H1 (cell line): ENCODE measurements around the gene ADGRE2. TPM values are rescaled to one million over a fixed set of nuclear protein-coding genes. Genes with fewer than 3 reads are reported as not detected.

Source experiments
- CTCF ChIA-PET: fragments of 300-600 bp; sonication (Branson Sonifier 250); formaldehyde crosslinking; loops from one replicate; lab custom pipeline; 2021; ENCODE audit not compliant: partially characterized antibody; lab: Charles Lee
- POLR2A ChIA-PET: fragments of 300-600 bp; sonication (Branson Sonifier 250); formaldehyde crosslinking; loops from one replicate; lab custom pipeline; 2021; ENCODE audit warnings: inconsistent platforms; ENCODE audit not compliant: partially characterized antibody; lab: Charles Lee
- DNase-seq, 2 experiments: peaks; one replicate each; pipeline versions ENCODE4 v3.0.0 to v3.0.0-alpha.2; 2010 to 2022; ENCODE audit warnings: low spot score in 2 of 2, low read depth in 1 of 2, mixed read lengths in 1 of 2
- FAIRE-seq: peaks from 2 replicates; lab custom pipeline; 2011; peaks lifted over from hg19 to GRCh38; lab: Jason Lieb, UNC
- H2AFZ ChIP-seq: 2 replicates; pipeline ENCODE4 v1.8.1; 2012; ENCODE audit warnings: low read length, inconsistent platforms
- H2AK5ac ChIP-seq: 2 replicates; pipeline ENCODE4 v1.6.1; 2013; ENCODE audit warnings: low read depth, low read length
- H2BK120ac ChIP-seq: replicated peaks from 2 replicates; pipeline ENCODE3; 2013; ENCODE audit warnings: low read depth, low read length, inconsistent platforms
- H2BK12ac ChIP-seq: 2 replicates; pipeline ENCODE4 v1.6.1; 2013; ENCODE audit warnings: low read depth, low read length
- H2BK15ac ChIP-seq: 2 replicates; pipeline ENCODE4 v1.6.1; 2013; ENCODE audit warnings: low read length
- H2BK20ac ChIP-seq: 2 replicates; pipeline ENCODE4 v1.6.1; 2013; ENCODE audit warnings: low read length
- H2BK5ac ChIP-seq: 2 replicates; pipeline ENCODE4 v1.6.1; 2013; ENCODE audit warnings: low read depth, low read length
- H3K14ac ChIP-seq: 2 replicates; pipeline ENCODE4 v1.6.1; 2013; ENCODE audit warnings: inconsistent platforms; ENCODE audit not compliant: insufficient read length
- H3K18ac ChIP-seq: 2 replicates; pipeline ENCODE4 v1.6.1; 2013; ENCODE audit warnings: low read length; ENCODE audit errors: extremely low read depth
- H3K23ac ChIP-seq: 2 replicates; pipeline ENCODE4 v1.6.1; 2013; ENCODE audit warnings: inconsistent platforms; ENCODE audit not compliant: insufficient read length
- H3K23me2 ChIP-seq: 2 replicates; pipeline ENCODE4 v1.6.1; 2013; ENCODE audit warnings: low read depth, low read length
- H3K27ac ChIP-seq: 2 replicates; pipeline ENCODE4 v1.6.1; 2011; ENCODE audit warnings: low read depth, low read length, inconsistent platforms
- H3K27me3 ChIP-seq, 4 experiments: replicated peaks in 1 of 4; 1 replicate in 1 of 4; 2 replicates in 3 of 4; pipeline versions ENCODE4 v1.6.1 to v1.8.1; 2011 to 2013; ENCODE audit warnings: low read length in 3 of 4, mild to moderate bottlenecking in 3 of 4, inconsistent platforms in 2 of 4, mixed read lengths in 2 of 4, moderate library complexity in 1 of 4; ENCODE audit not compliant: control insufficient read depth in 3 of 4, insufficient read depth in 3 of 4; ENCODE audit errors: extremely low read depth in 1 of 4
- H3K36me3 ChIP-seq, 4 experiments: 2 replicates each; pipeline versions ENCODE4 v1.6.1 to v1.8.1; 2011 to 2013; ENCODE audit warnings: mild to moderate bottlenecking in 4 of 4, low read length in 3 of 4, moderate library complexity in 2 of 4, control low read depth in 1 of 4, inconsistent platforms in 1 of 4; ENCODE audit not compliant: insufficient read depth in 4 of 4, control insufficient read depth in 2 of 4
- H3K4ac ChIP-seq: replicated peaks from 2 replicates; pipeline ENCODE3; 2013; ENCODE audit warnings: low read length, low read depth, mixed read lengths, inconsistent platforms; ENCODE audit not compliant: insufficient read length
- H3K4me1 ChIP-seq, 4 experiments: replicated peaks in 1 of 4; 1 replicate in 1 of 4; 2 replicates in 3 of 4; pipeline versions ENCODE4 v1.6.1 to v1.8.1; 2011 to 2013; ENCODE audit warnings: low read length in 3 of 4, inconsistent platforms in 2 of 4, mixed read lengths in 1 of 4; ENCODE audit not compliant: insufficient read depth in 4 of 4, control insufficient read depth in 3 of 4
- H3K4me2 ChIP-seq, 2 experiments: 2 replicates each; pipeline versions ENCODE4 v1.6.1 to v1.8.1; 2011 to 2013; ENCODE audit warnings: low read depth in 2 of 2, low read length in 2 of 2, control low read depth in 1 of 2, inconsistent platforms in 1 of 2, mild to moderate bottlenecking in 1 of 2; ENCODE audit not compliant: insufficient read depth in 1 of 2
- H3K4me3 ChIP-seq, 4 experiments: fragments of 200-600, 300-600 bp in 1 of 4; sonication (generic), shearing (Covaris generic), sonication (Bioruptor Twin) in 1 of 4; 2 replicates each; pipeline versions ENCODE4 v1.5.1 to v1.8.1; 2011 to 2016; ENCODE audit warnings: low read length in 4 of 4, low read depth in 3 of 4, control low read depth in 2 of 4, inconsistent platforms in 2 of 4, mild to moderate bottlenecking in 2 of 4, mixed read lengths in 1 of 4, moderate library complexity in 1 of 4; ENCODE audit not compliant: insufficient read depth in 2 of 4; ENCODE audit errors: extremely low read depth in 1 of 4
- H3K56ac ChIP-seq: replicated peaks from 2 replicates; pipeline ENCODE3; 2013; ENCODE audit warnings: low read depth, mild to moderate bottlenecking, mixed read lengths, low read length, inconsistent platforms; ENCODE audit not compliant: insufficient read length
- H3K79me1 ChIP-seq: 2 replicates; pipeline ENCODE4 v1.6.1; 2013; ENCODE audit warnings: low read depth, low read length, control low read depth
- H3K79me2 ChIP-seq, 2 experiments: 2 replicates each; pipeline versions ENCODE4 v1.6.1 to v1.8.1; 2012 to 2013; ENCODE audit warnings: low read length in 2 of 2, mild to moderate bottlenecking in 2 of 2, inconsistent platforms in 1 of 2; ENCODE audit not compliant: insufficient read depth in 2 of 2, control insufficient read depth in 1 of 2
- H3K9ac ChIP-seq, 4 experiments: replicated peaks in 1 of 4; 1 replicate in 1 of 4; 2 replicates in 3 of 4; pipeline versions ENCODE4 v1.6.1 to v1.8.1; 2011 to 2013; ENCODE audit warnings: low read depth in 3 of 4, low read length in 3 of 4, control low read depth in 2 of 4, mild to moderate bottlenecking in 2 of 4, moderate library complexity in 2 of 4, inconsistent platforms in 1 of 4; ENCODE audit errors: extremely low read depth in 1 of 4
- H3K9me3 ChIP-seq, 2 experiments: 2 replicates each; pipeline versions ENCODE4 v1.6.1 to v1.8.1; 2012 to 2013; ENCODE audit warnings: mild to moderate bottlenecking in 2 of 2, moderate library complexity in 2 of 2, control low read depth in 1 of 2, inconsistent platforms in 1 of 2, low read depth in 1 of 2, low read length in 1 of 2, mixed read lengths in 1 of 2; ENCODE audit not compliant: insufficient read depth in 2 of 2
- H4K20me1 ChIP-seq, 2 experiments: replicated peaks in 1 of 2; 2 replicates each; pipeline versions ENCODE3 to v1.8.1; 2011 to 2013; ENCODE audit warnings: inconsistent platforms in 2 of 2, low read length in 2 of 2, mild to moderate bottlenecking in 1 of 2; ENCODE audit not compliant: insufficient read depth in 2 of 2, control insufficient read depth in 1 of 2
- H4K5ac ChIP-seq: 2 replicates; pipeline ENCODE4 v1.6.1; 2013; ENCODE audit warnings: low read length, low read depth, mixed read lengths, inconsistent platforms; ENCODE audit not compliant: insufficient read length
- H4K8ac ChIP-seq: 2 replicates; pipeline ENCODE4 v1.8.0; 2013; ENCODE audit warnings: mild to moderate bottlenecking, moderate library complexity, low read length, inconsistent platforms; ENCODE audit not compliant: insufficient read depth; ENCODE audit errors: extremely low read depth
- H4K91ac ChIP-seq: replicated peaks from 2 replicates; pipeline ENCODE3; 2013; ENCODE audit warnings: low read length, mixed read lengths, inconsistent platforms; ENCODE audit not compliant: insufficient read length
- MAX ChIP-seq: IDR thresholded peaks from 2 replicates; pipeline ENCODE4 v1.6.1; 2012; ENCODE audit warnings: inconsistent platforms
- WGBS, 2 experiments: shearing (Covaris generic) in 1 of 2; methylation state at CpG; one replicate each; pipeline versions ENCODE4 v1.1.6 to v1.1.7; 2013 to 2015; ENCODE audit warnings: low lambda C conversion rate in 2 of 2, mixed read lengths in 2 of 2, inconsistent platforms in 1 of 2, low coverage in 1 of 2, missing lambda C conversion rate in 1 of 2; ENCODE audit not compliant: insufficient replicate concordance in 2 of 2, insufficient coverage in 1 of 2, insufficient read length in 1 of 2; ENCODE audit errors: extremely low coverage in 1 of 2, missing lambda C conversion rate in 1 of 2; 5-methylcytosine and 5-hydroxymethylcytosine counted together
- polyA plus RNA-seq, 7 experiments: library from polyadenylated mRNA; depleted of rRNA in 3 of 7; stranded (reverse) in 5 of 7; unstranded in 2 of 7; fragments of >200 nt in 5 of 7; fragments of 200-250 nt in 2 of 7; gene quantifications; 1 replicate in 5 of 7; 2 replicates in 1 of 7; 4 replicates in 1 of 7; pipeline versions ENCODE4 v1.2.1 to v1.2.3, GENCODE V29; 2011 to 2013; ENCODE audit warnings: missing spikeins in 2 of 7, mixed read lengths in 2 of 7
- total RNA-seq: library from RNA; stranded (reverse); fragmentation: NEBNext Ultra II Directional; extraction: Animal tissue kit (Norgen Biotek cat#: 25700); gene quantifications from 2 replicates; pipeline ENCODE4 v1.2.1, GENCODE V29; 2021
- TF ChIP-seq, protein P1 (sequence below), 3 experiments: IDR thresholded peaks; 1 replicate in 2 of 3; 2 replicates in 1 of 3; pipeline versions ENCODE4 v1.5.1 to v1.6.1; 2011; ENCODE audit warnings: low read length in 3 of 3, mild to moderate bottlenecking in 3 of 3, inconsistent platforms in 2 of 3, low read depth in 1 of 3, moderate library complexity in 1 of 3; ENCODE audit not compliant: insufficient read depth in 1 of 3; ENCODE audit errors: control extremely low read depth in 1 of 3

The ADGRE2 gene
- total and polyA plus RNA-seq, 2 of the 8 experiments (the other 6 are each of a cell fraction or from before 2014, with no cell fraction given), result 2.0 to 4.5 TPM

DNA sequence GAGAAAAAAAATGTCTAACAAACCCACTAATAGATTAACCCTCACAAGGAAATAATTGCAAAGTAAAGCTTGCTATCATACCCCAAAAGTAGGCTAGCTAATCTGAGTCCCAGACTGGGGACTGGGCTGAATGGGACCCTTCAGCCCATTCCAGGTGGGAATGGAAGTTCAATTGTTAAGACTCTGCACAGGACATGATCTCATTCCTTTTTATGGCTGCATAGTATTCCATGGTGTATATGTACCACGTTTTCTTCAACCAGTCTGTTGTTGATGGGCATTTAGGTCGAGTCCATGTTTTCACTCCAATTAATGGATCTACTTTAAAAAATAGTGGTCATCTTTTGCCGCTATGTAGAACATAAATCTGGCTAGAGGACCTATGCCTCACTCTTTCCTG is 38.7 kb upstream of the ADGRE2 start:
- Histone ChIP-seq H2BK20ac (no peak overlapping the region), H3K4me2 (no peak overlapping the region), H3K4me1 (no peaks in the 10 kb centered on the region), H3K14ac (no peak overlapping the region), H3K4ac (no peak overlapping the region), H3K23me2 (no peaks in the 10 kb centered on the region), H3K27ac (no peak overlapping the region), H3K4me3 (no peak overlapping the region), H4K5ac (no peak overlapping the region), H3K79me2 (no peaks in the 10 kb centered on the region), H3K23ac (no peak overlapping the region), H4K8ac (no peak overlapping the region), H2BK12ac (no peak overlapping the region), H2AFZ (no peak overlapping the region), H4K91ac (no peak overlapping the region), H2BK5ac (no peak overlapping the region), H4K20me1 (no peaks in the 10 kb centered on the region), H2BK15ac (no peak overlapping the region), H2BK120ac (no peak overlapping the region), H3K18ac (no peak overlapping the region), H3K27me3 (no peaks in the 10 kb centered on the region), H3K56ac (no peak overlapping the region), H3K79me1 (no peaks in the 10 kb centered on the region), H3K9me3 (peaks cover 37 to 43% of the 10 kb centered on the region in 2 experiments), H3K9ac (no peak overlapping the region), H2AK5ac (no peak overlapping the region), H3K36me3 (no peaks in the 10 kb centered on the region)
- DNase-seq (no peak), FAIRE-seq (no peak)
- POLR2A ChIA-PET, result no interaction called here
- CTCF ChIA-PET, result no interaction called here
- WGBS, 2 experiments, result 44% methylated on average over 3 of the region's 3 CpGs; no CpG with 5 or more reads in 1 of the 2 experiments
- no peak for TF ChIP-seq MAX
- TF ChIP-seq, protein P1, sequence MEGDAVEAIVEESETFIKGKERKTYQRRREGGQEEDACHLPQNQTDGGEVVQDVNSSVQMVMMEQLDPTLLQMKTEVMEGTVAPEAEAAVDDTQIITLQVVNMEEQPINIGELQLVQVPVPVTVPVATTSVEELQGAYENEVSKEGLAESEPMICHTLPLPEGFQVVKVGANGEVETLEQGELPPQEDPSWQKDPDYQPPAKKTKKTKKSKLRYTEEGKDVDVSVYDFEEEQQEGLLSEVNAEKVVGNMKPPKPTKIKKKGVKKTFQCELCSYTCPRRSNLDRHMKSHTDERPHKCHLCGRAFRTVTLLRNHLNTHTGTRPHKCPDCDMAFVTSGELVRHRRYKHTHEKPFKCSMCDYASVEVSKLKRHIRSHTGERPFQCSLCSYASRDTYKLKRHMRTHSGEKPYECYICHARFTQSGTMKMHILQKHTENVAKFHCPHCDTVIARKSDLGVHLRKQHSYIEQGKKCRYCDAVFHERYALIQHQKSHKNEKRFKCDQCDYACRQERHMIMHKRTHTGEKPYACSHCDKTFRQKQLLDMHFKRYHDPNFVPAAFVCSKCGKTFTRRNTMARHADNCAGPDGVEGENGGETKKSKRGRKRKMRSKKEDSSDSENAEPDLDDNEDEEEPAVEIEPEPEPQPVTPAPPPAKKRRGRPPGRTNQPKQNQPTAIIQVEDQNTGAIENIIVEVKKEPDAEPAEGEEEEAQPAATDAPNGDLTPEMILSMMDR (IDR thresholded peaks at IDR 0.05; ENCODE audit: control extremely low read depth in 1 of 3, insufficient read depth in 1 of 3, low read depth in 1 of 3, low read length in 3 of 3), result no peak
